WTC11 (cell line): ENCODE measurements around the gene SEPTIN10. TPM values are rescaled to one million over a fixed set of nuclear protein-coding genes. Genes with fewer than 3 reads are reported as not detected.

Source experiments
- ATAC-seq: fragments of 200-7000 bp; cut with Tn5 transposase; 2 replicates; pipeline ENCODE4 v1.10.0; 2021; ENCODE audit warnings: mild to moderate bottlenecking, moderate library complexity
- CTCF ChIA-PET: fragments of 300-600 bp; sonication (Branson Sonifier 250); formaldehyde crosslinking; loops from one replicate; lab custom pipeline; 2021; ENCODE audit warnings: antibody characterized with exemption; lab: Charles Lee
- POLR2A ChIA-PET: fragments of 350-600 bp; sonication (Branson Sonifier 250); formaldehyde crosslinking; loops from one replicate; lab custom pipeline; 2021; ENCODE audit warnings: antibody characterized with exemption; lab: Charles Lee
- DNase-seq: peaks from one replicate; pipeline ENCODE4 v3.0.0; 2021; ENCODE audit warnings: low spot score
- H3K27ac Mint-ChIP-seq: 2 replicates; pipeline ENCODE4 v1.8.0; 2021; ENCODE audit warnings: mixed read lengths
- H3K27me3 Mint-ChIP-seq: 2 replicates; pipeline ENCODE4 v1.8.0; 2021; ENCODE audit warnings: low read depth, mild to moderate bottlenecking, moderate library complexity, mixed read lengths
- H3K36me3 Mint-ChIP-seq: 2 replicates; pipeline ENCODE4 v1.8.0; 2021; ENCODE audit warnings: mixed read lengths
- H3K4me1 Mint-ChIP-seq: 2 replicates; pipeline ENCODE4 v1.8.0; 2022; ENCODE audit warnings: mixed read lengths
- H3K4me3 Mint-ChIP-seq: 2 replicates; pipeline ENCODE4 v1.8.0; 2021; ENCODE audit warnings: mild to moderate bottlenecking, moderate library complexity, mixed read lengths
- H3K9me3 Mint-ChIP-seq: 2 replicates; pipeline ENCODE4 v1.8.0; 2021; ENCODE audit warnings: mixed read lengths
- CBFB ChIP-seq: sonication (generic); formaldehyde crosslinking; IDR thresholded peaks from 2 replicates; pipeline ENCODE4 v1.8.1; 2022; ENCODE audit warnings: mild to moderate bottlenecking, low read depth, missing genetic modification reagents
- E2F4 ChIP-seq: sonication (generic); formaldehyde crosslinking; IDR thresholded peaks from 2 replicates; pipeline ENCODE4 v1.8.1; 2022; ENCODE audit warnings: low read depth, mild to moderate bottlenecking, moderate library complexity, missing genetic modification reagents, borderline replicate concordance
- E2F5 ChIP-seq: sonication (generic); formaldehyde crosslinking; IDR thresholded peaks from 2 replicates; pipeline ENCODE4 v1.8.1; 2022; ENCODE audit warnings: mild to moderate bottlenecking, moderate library complexity, missing genetic modification reagents
- EMX1 ChIP-seq: fragments of 250-450 bp; sonication (Bioruptor Pico); IDR thresholded peaks from 2 replicates; pipeline ENCODE4 v1.8.0; 2021; ENCODE audit warnings: mild to moderate bottlenecking
- ERG ChIP-seq: fragments of 250-450 bp; sonication (Bioruptor Pico); IDR thresholded peaks from 2 replicates; pipeline ENCODE4 v1.8.0; 2021; ENCODE audit warnings: mild to moderate bottlenecking
- FOXJ3 ChIP-seq: sonication (generic); formaldehyde crosslinking; IDR thresholded peaks from 2 replicates; pipeline ENCODE4 v1.9.0; 2021; ENCODE audit warnings: missing genetic modification reagents, mild to moderate bottlenecking, borderline replicate concordance
- IRF2 ChIP-seq: sonication (generic); formaldehyde crosslinking; IDR thresholded peaks from 2 replicates; pipeline ENCODE4 v1.8.0; 2022; ENCODE audit warnings: low read depth, missing genetic modification reagents, borderline replicate concordance
- NFE2L1 ChIP-seq: sonication (generic); formaldehyde crosslinking; IDR thresholded peaks from 2 replicates; pipeline ENCODE4 v1.8.1; 2023; ENCODE audit warnings: missing genetic modification reagents
- RORB ChIP-seq: fragments of 250-450 bp; sonication (Bioruptor Pico); IDR thresholded peaks from 2 replicates; pipeline ENCODE4 v1.9.0; 2021; ENCODE audit warnings: mild to moderate bottlenecking
- SMAD4 ChIP-seq: sonication (generic); formaldehyde crosslinking; IDR thresholded peaks from 2 replicates; pipeline ENCODE4 v1.8.0; 2022; ENCODE audit warnings: mild to moderate bottlenecking, missing genetic modification reagents
- ZNF263 ChIP-seq: sonication (generic); formaldehyde crosslinking; IDR thresholded peaks from 2 replicates; pipeline ENCODE4 v1.8.1; 2022; ENCODE audit warnings: low read depth, mild to moderate bottlenecking, moderate library complexity, missing genetic modification reagents
- ZNF416 ChIP-seq: fragments of 250-450 bp; sonication (Bioruptor Pico); IDR thresholded peaks from 2 replicates; pipeline ENCODE4 v1.9.0; 2021; ENCODE audit warnings: mild to moderate bottlenecking, inconsistent platforms
- ZNF423 ChIP-seq: fragments of 250-450 bp; sonication (Bioruptor Pico); IDR thresholded peaks from 2 replicates; pipeline ENCODE4 v2.1.2; 2022; ENCODE audit warnings: mild to moderate bottlenecking, moderate library complexity
- ZNF512 ChIP-seq: sonication (generic); formaldehyde crosslinking; IDR thresholded peaks from 2 replicates; pipeline ENCODE4 v1.8.1; 2022; ENCODE audit warnings: missing genetic modification reagents, borderline replicate concordance
- ZNF532 ChIP-seq: fragments of 250-450 bp; sonication (Bioruptor Pico); IDR thresholded peaks from 2 replicates; pipeline ENCODE4 v1.9.0; 2021; ENCODE audit warnings: mild to moderate bottlenecking, borderline replicate concordance
- total RNA-seq: library from RNA; stranded (reverse); gene quantifications from 3 replicates; pipeline ENCODE4 v1.2.3, GENCODE V29; 2021
- TF ChIP-seq, protein P1 (sequence below): fragments of 250-450 bp; sonication (Bioruptor Pico); conservative IDR thresholded peaks from 2 replicates; pipeline ENCODE4 v1.9.0; 2021; ENCODE audit warnings: mild to moderate bottlenecking
- TF ChIP-seq, protein P2 (sequence below): sonication (generic); formaldehyde crosslinking; IDR thresholded peaks from 2 replicates; pipeline ENCODE4 v1.8.1; 2022; ENCODE audit warnings: mild to moderate bottlenecking, missing genetic modification reagents, moderate library complexity, borderline replicate concordance
- TF ChIP-seq, protein P3 (sequence below): fragments of 250-450 bp; sonication (Bioruptor Pico); IDR thresholded peaks from 2 replicates; pipeline ENCODE4 v1.9.0; 2021; ENCODE audit warnings: mild to moderate bottlenecking
- TF ChIP-seq, protein P4 (sequence below): sonication (generic); formaldehyde crosslinking; IDR thresholded peaks from 2 replicates; pipeline ENCODE4 v1.8.1; 2023; ENCODE audit warnings: mild to moderate bottlenecking, moderate library complexity, missing genetic modification reagents

Gene SEPTIN10
- total RNA-seq, 1 experiment from 2014 or later: 86.8 TPM

GRCh38 chr2:109607766-109608165 lies 6.0 kb downstream of the SEPTIN10 start:
- DNase-seq (no peak), ATAC-seq (no peak)
- no peak overlapping the region for H3K4me3 Mint-ChIP-seq
- ChIA-PET CTCF (interaction anchor here (1.6 to 2.7 kb wide), 2 partner anchors 61 to 97 kb away, joined by 3 to 15 read pairs; no protein-coding TSS in a partner anchor), POLR2A (no interaction called here)
- H3K4me1 Mint-ChIP-seq: peaks cover 50% of the 10 kb centered on the region
- peak overlapping the region; percentile 19; the same call in 1 of the 2 replicates for H3K27ac Mint-ChIP-seq
- H3K27me3 Mint-ChIP-seq: no peaks in the 10 kb centered on the region
- TF ChIP-seq RORB (CRISPR knock-in tag) (no peak), IRF2 (CRISPR knock-in tag) (no peak), ZNF512 (no peak), CBFB (CRISPR knock-in tag) (no peak), E2F4 (CRISPR knock-in tag) (no peak), SMAD4 (CRISPR knock-in tag) (no peak), ZNF263 (CRISPR knock-in tag) (no peak), EMX1 (CRISPR knock-in tag) (no peak), FOXJ3 (CRISPR knock-in tag) (no peak), NFE2L1 (CRISPR knock-in tag) (no peak), ZNF423 (no peak), ERG (CRISPR knock-in tag) (no peak), ZNF532 (no peak), ZNF416 (CRISPR knock-in tag) (no peak), E2F5 (no peak)
- TF ChIP-seq, protein P1, sequence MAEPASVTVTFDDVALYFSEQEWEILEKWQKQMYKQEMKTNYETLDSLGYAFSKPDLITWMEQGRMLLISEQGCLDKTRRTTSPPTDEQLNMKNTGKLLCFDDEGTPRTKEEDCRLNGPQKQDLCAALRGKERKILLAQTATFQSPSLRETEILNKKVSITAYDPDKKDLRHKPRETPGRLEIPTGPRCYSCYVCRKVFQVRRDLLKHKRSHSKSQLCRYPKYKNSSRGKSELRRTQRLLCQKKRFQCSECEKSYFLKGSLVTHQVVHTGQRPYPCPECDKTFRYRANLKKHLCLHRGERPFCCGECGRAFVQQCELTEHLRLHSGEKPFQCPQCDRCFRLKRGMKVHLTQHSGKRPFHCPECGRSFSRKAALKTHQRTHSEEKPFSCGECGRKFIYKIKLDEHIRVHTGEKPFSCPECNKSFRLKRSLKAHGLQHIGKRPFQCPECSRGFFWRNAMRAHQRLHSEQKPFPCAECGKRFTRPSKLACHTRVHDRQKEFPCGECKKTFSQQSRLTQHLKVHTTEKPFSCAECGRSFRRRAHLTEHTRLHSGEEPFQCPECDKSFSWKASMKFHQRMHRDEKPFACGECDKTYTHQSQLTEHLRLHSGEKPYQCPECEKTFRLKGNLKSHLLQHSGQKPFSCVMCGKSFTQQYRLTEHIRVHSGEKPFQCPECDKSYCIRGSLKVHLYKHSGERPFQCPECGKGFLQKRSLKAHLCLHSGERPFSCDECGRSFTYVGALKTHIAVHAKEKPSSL (CRISPR knock-in tag): no peak
- TF ChIP-seq, protein P2, sequence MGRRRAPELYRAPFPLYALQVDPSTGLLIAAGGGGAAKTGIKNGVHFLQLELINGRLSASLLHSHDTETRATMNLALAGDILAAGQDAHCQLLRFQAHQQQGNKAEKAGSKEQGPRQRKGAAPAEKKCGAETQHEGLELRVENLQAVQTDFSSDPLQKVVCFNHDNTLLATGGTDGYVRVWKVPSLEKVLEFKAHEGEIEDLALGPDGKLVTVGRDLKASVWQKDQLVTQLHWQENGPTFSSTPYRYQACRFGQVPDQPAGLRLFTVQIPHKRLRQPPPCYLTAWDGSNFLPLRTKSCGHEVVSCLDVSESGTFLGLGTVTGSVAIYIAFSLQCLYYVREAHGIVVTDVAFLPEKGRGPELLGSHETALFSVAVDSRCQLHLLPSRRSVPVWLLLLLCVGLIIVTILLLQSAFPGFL: no peak
- TF ChIP-seq, protein P3, sequence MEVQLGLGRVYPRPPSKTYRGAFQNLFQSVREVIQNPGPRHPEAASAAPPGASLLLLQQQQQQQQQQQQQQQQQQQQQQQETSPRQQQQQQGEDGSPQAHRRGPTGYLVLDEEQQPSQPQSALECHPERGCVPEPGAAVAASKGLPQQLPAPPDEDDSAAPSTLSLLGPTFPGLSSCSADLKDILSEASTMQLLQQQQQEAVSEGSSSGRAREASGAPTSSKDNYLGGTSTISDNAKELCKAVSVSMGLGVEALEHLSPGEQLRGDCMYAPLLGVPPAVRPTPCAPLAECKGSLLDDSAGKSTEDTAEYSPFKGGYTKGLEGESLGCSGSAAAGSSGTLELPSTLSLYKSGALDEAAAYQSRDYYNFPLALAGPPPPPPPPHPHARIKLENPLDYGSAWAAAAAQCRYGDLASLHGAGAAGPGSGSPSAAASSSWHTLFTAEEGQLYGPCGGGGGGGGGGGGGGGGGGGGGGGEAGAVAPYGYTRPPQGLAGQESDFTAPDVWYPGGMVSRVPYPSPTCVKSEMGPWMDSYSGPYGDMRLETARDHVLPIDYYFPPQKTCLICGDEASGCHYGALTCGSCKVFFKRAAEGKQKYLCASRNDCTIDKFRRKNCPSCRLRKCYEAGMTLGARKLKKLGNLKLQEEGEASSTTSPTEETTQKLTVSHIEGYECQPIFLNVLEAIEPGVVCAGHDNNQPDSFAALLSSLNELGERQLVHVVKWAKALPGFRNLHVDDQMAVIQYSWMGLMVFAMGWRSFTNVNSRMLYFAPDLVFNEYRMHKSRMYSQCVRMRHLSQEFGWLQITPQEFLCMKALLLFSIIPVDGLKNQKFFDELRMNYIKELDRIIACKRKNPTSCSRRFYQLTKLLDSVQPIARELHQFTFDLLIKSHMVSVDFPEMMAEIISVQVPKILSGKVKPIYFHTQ (CRISPR knock-in tag): no peak
- TF ChIP-seq, protein P4, sequence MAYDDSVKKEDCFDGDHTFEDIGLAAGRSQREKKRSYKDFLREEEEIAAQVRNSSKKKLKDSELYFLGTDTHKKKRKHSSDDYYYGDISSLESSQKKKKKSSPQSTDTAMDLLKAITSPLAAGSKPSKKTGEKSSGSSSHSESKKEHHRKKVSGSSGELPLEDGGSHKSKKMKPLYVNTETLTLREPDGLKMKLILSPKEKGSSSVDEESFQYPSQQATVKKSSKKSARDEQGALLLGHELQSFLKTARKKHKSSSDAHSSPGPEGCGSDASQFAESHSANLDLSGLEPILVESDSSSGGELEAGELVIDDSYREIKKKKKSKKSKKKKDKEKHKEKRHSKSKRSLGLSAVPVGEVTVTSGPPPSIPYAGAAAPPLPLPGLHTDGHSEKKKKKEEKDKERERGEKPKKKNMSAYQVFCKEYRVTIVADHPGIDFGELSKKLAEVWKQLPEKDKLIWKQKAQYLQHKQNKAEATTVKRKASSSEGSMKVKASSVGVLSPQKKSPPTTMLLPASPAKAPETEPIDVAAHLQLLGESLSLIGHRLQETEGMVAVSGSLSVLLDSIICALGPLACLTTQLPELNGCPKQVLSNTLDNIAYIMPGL (CRISPR knock-in tag): no peak
- H3K36me3 Mint-ChIP-seq: no peaks in the 10 kb centered on the region
- no peaks in the 10 kb centered on the region for H3K9me3 Mint-ChIP-seq
